CD4-positive, alpha-beta T cell treated with Interleukin-6 at 100 ng/mL for 8 hours (primary cell): ENCODE measurements around the gene KREMEN1.

ENCODE experiments used
- DNase-seq: peaks from one replicate; pipeline ENCODE4 v3.0.0-alpha.2; 2020; ENCODE audit warnings: mixed read lengths, low spot score

The KREMEN1 gene

DNA sequence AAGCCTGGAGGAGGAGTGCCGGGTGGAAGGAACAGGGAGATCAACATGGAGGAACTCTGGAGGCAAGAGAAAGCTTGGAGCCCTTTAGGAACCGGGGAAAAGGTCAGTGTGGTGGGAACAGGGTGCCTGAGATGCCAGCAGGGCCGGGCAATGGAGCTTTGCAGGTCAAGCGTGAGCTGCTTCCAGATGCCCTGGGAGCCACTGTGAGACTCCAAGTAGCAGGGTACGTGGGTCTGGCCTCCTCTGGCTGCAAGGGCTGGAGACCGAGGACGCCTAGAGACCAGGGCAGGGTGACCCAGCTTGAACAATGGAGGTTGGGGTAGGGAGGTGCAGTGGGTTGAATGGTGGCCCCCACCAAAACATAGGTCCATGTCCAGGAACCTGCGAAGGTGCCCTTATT is 117.2 kb downstream of the KREMEN1 start:
- DNase-seq: no peak

DNA sequence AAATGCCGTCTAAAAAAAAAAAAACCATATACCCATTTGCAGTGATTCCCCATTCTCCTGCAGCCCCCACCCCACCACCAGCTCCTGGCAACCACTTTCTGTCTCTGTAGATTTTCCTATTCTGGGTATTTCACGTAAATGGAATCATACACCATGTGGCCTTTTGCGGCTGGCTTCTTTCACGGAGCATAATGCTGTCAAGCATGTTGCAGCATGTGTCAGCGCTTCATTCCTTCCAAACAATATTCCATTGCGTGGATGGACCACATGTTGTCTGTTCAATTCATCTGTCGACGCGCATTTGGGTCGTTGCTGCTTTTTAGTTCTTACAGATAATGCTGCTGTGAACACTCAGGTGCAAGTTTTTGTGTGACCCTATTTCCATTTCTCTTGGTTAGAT is 118.1 kb downstream of the KREMEN1 start:
- no peak for DNase-seq

GRCh38 chr22:29193021-29193420 is 120.2 kb downstream of the KREMEN1 start:
- no peak for DNase-seq

- no peak for DNase-seq
Observed at GRCh38 chr22:29194184-29194583, 121.3 kb downstream of the KREMEN1 start.

DNA sequence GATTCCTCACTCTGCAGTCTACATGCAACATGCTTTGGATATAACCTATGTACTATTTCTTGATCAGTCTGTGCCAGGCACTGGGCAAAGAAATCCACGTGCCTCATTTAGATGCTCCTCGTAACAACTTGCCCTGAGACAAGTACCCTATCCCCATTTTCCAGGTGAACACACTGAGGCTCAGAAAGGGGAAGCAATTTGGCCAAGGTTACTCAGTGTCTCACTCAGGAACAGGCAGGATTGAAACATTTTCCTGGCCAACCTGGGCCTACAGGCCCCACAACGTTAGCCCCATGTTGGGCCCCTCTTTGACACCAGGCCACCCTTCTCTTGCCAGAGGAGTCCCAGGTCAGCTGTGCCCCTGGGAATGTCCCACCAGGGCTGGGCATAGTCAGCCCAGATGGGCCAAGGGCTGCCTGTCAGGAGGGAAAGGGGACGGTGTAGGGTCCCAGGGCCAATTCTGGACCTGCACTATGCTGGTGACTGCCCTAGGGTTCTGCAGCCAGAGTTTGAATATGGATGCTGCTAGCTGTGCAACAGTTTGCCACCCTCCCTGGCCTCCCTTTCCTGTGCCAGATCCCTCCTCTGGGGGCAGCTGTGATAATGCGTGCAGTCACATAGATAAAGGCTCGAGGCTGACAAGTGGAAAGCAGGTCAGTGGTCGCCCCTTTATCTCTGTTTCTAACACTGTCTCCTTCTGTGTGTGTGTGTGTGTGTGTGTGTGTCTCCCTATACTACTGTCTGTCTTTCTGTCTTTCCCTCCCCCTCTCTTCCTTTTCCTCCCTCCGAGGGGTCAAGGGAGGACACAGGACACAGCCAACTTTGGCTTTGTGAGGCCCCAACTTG is 122.5 kb downstream of the KREMEN1 start:
- DNase-seq: no peak

- no peak for DNase-seq
Observed at GRCh38 chr22:29195964-29196666, 123.3 kb downstream of the KREMEN1 start.

DNA sequence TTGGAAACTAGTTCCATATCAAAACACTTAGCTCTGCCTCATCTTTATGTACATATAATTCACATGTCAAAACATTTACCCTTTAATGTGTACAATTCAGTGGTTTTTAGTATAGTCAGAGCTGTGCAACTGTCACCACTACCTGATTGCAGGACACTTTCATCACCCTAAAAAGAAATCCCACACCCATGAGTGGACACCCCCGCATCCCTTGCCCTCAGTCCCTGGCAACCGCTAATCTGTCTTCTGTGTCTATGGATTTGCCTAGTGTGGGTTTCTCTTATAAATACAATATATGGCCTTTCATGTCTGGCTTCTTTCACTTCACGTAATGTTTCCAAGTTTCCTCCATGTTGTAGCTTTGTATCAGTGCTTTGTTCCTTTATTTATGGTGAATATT is 124.3 kb downstream of the KREMEN1 start:
- no peak for DNase-seq

GRCh38 chr22:29198240-29198639 is 125.4 kb downstream of the KREMEN1 start:
- DNase-seq: no peak

DNA sequence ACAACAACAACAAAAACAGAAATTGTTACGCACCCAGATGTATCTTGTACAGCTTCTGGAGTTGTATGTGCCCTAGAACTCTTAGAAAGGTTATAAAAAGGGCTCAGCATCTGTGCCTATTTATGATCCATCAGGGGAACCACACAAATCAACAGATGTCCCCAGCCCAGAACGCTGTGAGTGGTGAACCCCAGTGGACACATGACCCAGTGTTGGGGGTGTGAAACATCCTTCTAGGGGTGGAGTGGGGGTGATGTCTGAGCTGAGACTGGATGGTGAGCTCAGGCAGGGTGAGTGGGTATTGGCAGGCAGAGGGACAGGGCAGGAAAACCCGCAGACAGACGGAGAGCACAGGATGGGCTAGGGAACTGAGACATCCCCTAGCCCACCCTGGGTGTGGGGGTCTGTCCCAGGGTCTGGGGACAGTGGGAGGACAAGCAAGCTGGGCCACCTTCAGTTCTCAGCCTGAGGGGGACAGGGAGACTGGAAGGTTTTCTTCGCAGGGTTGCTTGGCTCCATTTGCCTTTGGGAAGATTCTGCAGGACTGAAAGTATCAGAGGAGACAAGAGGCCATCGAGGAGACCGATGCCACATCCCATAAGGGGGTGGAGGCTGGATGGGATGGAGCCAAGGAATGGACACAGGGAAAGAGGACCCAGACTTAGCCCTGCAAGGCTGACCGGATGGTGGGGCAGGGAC is 127.0 kb downstream of the KREMEN1 start:
- no peak for DNase-seq

- no peak for DNase-seq
Observed at GRCh38 chr22:29200901-29201300, 128.1 kb downstream of the KREMEN1 start.

GRCh38 chr22:29201782-29202181 is 128.9 kb downstream of the KREMEN1 start:
- no peak for DNase-seq

DNA sequence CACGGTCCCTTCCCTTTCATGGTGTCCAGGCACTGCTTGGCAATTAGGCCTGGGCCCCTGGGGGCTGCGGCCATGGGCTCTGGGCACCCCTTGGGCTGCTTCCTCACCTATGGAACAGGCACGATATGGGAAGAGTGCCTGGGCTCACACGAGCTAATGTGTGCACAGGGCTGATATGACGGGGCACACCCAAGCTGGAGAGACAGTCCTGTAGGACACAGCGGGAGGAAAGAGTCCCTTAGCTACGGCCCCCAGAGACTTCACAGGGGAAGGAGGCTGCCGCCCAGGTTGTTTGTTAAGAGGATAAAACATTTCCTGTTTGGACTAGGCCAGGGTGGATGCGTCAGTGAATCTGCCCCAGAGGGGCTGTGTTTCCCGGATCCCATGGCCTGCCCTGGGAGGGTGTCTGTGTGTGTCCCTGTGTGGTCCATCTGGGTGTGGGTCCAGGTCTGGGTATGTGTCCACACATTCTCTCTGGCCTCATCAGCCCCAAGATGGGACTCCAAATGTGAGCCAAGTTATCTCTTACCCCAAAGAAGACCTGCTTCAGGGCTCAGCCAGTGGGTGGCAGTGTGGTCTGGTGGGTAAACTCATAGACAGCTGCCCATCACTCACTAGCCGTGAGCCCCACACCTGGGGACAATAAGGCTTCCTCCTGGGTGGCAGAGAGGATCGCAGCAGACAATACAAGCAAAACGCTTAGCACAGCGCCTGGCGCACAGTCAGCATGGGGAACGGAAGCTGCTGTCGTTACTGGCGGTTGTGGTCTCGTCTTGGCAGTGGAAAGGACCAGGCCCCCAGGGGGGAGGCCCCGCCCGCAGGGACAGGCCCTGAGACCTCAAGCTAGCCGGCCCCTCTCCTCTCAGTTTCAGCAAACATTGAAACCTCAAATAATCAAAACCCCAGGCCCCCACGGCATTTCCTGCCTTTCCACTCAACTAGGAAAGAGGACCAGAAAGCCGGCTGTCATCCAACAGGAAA is 129.7 kb downstream of the KREMEN1 start:
- peak; percentile 37 for DNase-seq

GRCh38 chr22:29203488-29204454 is 130.9 kb downstream of the KREMEN1 start:
- no peak for DNase-seq

GRCh38 chr22:29204455-29205183 is 131.8 kb downstream of the KREMEN1 start:
- DNase-seq: no peak

GRCh38 chr22:29205252-29205593 is 132.4 kb downstream of the KREMEN1 start:
- no peak for DNase-seq

GRCh38 chr22:29205594-29206371 is 132.9 kb downstream of the KREMEN1 start, which contains the start of gene EMID1:
TSS of gene EMID1 (plus strand) at chr22:29205896. CDS start at chr22:29206039, 143 bp downstream.
- no peak for DNase-seq

DNA sequence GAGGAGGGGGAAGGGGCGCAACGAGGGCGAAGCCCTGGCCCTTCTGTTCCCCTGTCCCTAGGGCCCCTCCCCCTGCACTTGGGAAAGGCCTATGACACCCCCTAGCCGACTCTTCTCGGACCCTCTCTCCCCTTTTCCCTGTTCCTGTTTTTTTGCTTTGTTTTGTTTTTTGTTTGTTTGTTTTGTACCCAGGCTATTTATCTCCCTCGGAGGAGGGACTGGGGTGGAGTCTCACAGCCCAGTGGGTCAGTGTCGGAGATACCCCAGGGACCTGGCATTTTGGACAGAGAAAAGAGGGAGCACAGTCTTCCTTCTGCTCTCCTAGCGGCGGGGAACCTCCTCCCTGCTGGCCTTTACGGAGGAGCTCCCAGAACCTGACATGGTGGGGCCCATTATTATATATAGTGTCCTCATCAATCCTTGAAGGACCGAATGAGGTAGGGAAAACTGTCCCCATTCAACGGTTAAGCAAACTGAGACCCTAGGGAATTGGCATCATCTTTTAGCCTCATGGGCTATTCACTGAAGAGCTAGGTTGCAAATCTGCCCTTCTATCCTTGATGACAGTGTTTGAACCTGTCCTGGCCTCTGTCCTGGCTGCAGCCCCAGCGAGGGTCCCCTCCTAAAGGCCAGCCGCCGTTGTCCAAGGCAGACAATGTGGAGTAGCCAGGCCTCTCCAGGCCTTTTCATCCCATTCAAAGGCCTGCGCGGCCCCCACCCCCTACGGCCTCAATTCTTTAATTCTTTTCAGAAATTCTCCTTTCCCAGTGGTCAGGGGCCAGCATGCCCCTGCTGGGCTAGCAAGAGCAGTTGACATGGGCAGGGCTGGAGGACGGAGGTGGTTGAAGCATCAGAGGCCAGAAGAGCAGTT is 133.8 kb downstream of the KREMEN1 start:
- DNase-seq: no peak

GRCh38 chr22:29207243-29207550 is 134.4 kb downstream of the KREMEN1 start:
- DNase-seq: no peak
